Stimulated activated memory B cell treated with anti-CD40 and anti-IgM and Interleukin-4, amounts not matched to agents 10 μg/mL and 1 μg/mL and 100 μg/mL, for 72 hours (primary cell): ENCODE data around the gene THEM5.
"Not testable (repeated sequence)": the region's sequence is repeated elsewhere in the genome, so short reads cannot be mapped to it uniquely, and the experiment has no call there.

ENCODE experiments used
- ATAC-seq: fragments of 150-1000 bp; cut with Tn5 transposase; 2 replicates; pipeline ENCODE4 v1.10.0; 2021
- H3K27ac Mint-ChIP-seq: one replicate; pipeline ENCODE4 v1.8.0; 2022; ENCODE audit warnings: mild to moderate bottlenecking, mixed read lengths
- H3K27me3 Mint-ChIP-seq: one replicate; pipeline ENCODE4 v1.8.0; 2022; ENCODE audit warnings: mixed read lengths
- H3K36me3 Mint-ChIP-seq: one replicate; pipeline ENCODE4 v1.8.0; 2022; ENCODE audit warnings: mixed read lengths
- H3K4me1 Mint-ChIP-seq: one replicate; pipeline ENCODE4 v1.8.0; 2022; ENCODE audit warnings: mixed read lengths
- H3K4me3 Mint-ChIP-seq: one replicate; pipeline ENCODE4 v1.8.0; 2022; ENCODE audit warnings: mild to moderate bottlenecking, moderate library complexity, mixed read lengths
- H3K9me3 Mint-ChIP-seq: one replicate; pipeline ENCODE4 v1.8.0; 2022; ENCODE audit warnings: mixed read lengths

Gene THEM5, protein sequence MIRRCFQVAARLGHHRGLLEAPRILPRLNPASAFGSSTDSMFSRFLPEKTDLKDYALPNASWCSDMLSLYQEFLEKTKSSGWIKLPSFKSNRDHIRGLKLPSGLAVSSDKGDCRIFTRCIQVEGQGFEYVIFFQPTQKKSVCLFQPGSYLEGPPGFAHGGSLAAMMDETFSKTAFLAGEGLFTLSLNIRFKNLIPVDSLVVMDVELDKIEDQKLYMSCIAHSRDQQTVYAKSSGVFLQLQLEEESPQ

DNA sequence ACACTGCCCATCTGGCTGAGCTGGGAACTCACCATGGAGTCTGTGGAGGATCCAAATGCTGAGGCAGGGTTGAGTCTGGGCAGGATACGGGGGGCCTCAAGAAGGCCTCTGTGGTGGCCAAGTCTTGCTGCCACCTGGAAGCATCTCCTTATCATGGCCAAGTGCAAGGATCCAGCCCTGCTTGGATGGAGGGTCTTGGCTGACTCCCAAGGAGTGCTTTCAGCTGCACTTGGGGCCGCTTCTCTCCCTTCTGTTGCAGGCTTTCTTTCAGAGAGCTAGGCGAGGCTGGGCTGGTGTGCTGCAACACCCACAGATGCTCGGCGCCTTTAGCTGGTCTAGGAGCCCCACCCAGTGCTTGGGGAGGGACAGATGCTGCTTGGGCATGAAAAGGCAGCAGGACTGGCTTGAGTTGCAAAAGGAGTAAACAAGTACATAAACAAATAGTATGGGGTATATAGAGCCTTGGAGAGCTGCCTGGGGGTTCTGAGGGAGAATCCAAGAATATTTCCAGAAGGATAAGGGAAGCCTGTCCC is at the start of gene THEM5:
TSS of gene THEM5 (minus strand) at position 302 of the 533 bp plus-strand sequence. CDS start at position 155, 147 bp downstream.
- no peak for ATAC-seq

DNA sequence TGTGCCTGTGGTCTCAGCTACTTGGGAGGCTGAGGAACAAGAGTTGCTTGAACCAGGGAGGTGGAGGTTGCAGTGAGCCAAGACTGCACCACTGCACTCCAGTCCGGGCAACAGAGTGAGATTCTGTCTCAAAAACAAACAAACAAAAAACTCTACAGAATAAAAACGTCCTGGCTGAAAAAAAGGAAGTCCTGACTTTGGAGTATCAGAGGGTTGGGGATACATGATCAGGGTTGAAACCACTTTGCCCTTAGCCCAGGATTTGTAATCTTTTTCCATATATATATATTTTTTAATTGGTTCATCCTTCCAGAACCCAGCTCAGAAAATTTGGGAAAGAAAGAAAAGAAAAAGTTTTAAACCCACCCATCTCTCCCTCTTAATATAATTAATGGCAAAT is 49.3 kb upstream of the THEM5 start:
- H3K4me3 Mint-ChIP-seq, result no peak overlapping the region
- H3K27ac Mint-ChIP-seq, result no peak overlapping the region
- ATAC-seq, result no peak
- H3K4me1 Mint-ChIP-seq, result peaks cover 34% of the 10 kb centered on the region
- H3K27me3 Mint-ChIP-seq, result no peaks in the 10 kb centered on the region
- H3K36me3 Mint-ChIP-seq, result peaks cover 78% of the 10 kb centered on the region
- H3K9me3 Mint-ChIP-seq, result peaks cover 15% of the 10 kb centered on the region

More for the DNA sequence above, at the start of gene THEM5:
- peaks cover 5% of the 10 kb centered on the region for H3K36me3 Mint-ChIP-seq
- no peak within 1 kb of the TSS for H3K4me3 Mint-ChIP-seq
- H3K27ac Mint-ChIP-seq, result no peak within 1 kb of the TSS
- H3K4me1 Mint-ChIP-seq, result no peaks in the 10 kb centered on the region
- no peaks in the 10 kb centered on the region for H3K9me3 Mint-ChIP-seq
- H3K27me3 Mint-ChIP-seq, result peaks cover 32% of the 10 kb centered on the region

DNA sequence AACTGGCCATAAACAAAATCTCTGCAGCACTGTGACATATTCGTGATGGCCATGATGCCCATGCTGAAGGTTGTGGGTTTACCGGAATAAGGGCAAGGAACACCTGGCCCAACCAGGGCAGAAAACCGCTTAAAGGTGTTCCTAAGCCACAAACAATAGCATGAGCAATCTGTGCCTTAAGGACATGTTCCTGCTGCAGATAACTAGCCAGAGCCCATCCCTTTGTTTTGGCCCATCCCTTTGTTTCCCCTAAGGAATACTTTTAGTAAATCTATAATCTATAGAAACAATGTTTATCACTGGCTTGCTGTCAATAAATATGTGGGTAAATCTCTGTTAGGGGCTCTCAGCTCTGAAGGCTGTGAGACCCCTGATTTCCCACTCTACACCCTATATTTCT is 47.3 kb upstream of the THEM5 start:
- not testable (repeated sequence) for ATAC-seq, H3K4me3 Mint-ChIP-seq, H3K27me3 Mint-ChIP-seq, H3K27ac Mint-ChIP-seq
- peaks cover 33% of the 10 kb centered on the region for H3K4me1 Mint-ChIP-seq
- peaks cover 13% of the 10 kb centered on the region for H3K9me3 Mint-ChIP-seq
- peaks cover 61% of the 10 kb centered on the region for H3K36me3 Mint-ChIP-seq

DNA sequence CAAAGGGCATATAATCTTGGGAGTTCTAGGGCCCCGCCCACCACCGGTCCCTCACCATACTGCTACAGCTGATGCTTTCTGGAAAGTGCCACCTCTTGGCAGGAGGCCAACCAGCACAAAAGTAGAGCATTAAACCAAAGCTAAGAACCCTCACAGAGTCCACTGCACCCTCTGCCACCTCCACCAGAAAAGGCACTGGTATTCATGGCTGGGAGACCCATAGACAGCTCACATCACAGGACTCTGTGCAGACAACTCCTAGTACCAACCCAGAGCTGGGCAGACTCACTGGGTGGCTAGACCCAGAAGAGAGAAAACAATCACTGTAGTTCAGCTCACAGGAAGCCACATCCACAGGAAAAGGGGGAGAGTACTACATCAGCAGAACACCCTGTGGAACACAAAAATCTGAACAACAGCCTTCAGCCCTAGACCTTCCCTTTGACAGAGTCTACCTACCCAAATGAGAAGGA is 45.0 kb upstream of the THEM5 start:
- Mint-ChIP-seq H3K4me1 (peaks cover 12% of the 10 kb centered on the region), H3K27me3 (no peaks in the 10 kb centered on the region), H3K36me3 (peaks cover 57% of the 10 kb centered on the region), H3K4me3 (no peak overlapping the region), H3K9me3 (peaks cover 9% of the 10 kb centered on the region), H3K27ac (no peak overlapping the region)
- no peak for ATAC-seq

DNA sequence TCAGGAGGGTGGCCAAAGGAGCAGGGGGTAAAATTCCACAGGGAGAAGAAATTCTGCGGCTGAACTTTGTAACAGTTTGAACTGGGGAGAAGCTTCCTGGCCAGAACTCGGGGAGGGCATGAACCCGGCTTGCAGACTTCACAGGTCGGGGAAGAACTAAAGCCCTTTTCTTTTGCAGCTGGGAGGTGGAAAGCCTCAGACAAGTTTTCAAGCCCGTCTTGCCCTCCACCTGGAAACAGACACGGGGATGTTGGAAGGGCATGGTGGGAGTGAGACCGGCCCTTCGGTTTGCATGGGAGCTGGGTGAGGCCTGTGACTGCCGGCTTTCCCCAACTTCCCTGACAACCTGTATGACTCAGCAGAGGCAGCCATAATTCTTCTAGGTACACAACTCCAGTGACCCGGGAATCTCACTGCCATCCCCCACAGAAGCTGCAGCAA is 44.5 kb upstream of the THEM5 start:
- ATAC-seq, result no peak
- H3K4me1 Mint-ChIP-seq, result peaks cover 12% of the 10 kb centered on the region
- peaks cover 60% of the 10 kb centered on the region for H3K36me3 Mint-ChIP-seq
- H3K27ac Mint-ChIP-seq, result no peak overlapping the region
- no peaks in the 10 kb centered on the region for H3K27me3 Mint-ChIP-seq
- H3K9me3 Mint-ChIP-seq, result peaks cover 9% of the 10 kb centered on the region
- no peak overlapping the region for H3K4me3 Mint-ChIP-seq

DNA sequence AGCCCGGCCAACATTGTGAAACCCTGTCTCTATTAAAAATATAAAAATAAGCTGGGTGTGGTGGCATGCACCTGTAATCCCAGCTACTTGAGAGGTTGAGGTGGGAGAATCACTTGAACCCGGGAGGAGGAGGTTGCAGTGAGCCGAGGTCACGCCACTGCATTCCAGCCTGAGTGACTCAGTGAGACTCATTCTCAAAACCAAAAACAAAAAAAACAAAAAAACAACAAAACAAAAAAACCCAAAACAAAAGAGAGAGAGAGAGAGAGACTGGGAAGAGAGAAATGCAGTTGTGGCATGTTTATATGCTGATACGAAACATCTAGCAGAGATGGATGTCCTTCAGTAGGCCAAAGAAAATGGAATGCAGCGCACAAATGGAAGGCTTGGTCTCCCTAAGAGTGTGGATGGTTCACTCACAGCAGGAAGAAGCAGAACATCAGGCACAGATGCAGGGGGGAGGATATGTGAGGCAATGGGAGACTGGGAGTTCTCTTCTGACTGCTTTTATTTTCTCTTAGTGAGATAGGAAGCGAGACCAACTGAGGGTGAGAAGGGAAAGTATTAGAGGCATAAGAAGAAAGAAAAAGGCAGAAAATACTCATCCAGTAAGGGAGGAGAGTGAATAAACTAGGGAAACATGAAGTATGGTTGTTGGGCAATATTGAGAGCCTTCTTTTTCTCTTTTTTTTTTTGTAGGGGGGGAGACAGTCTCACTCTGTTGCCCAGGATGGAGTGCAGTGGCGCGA is 39.8 kb upstream of the THEM5 start:
- no peak overlapping the region for H3K4me3 Mint-ChIP-seq
- H3K27ac Mint-ChIP-seq, result no peak overlapping the region
- H3K27me3 Mint-ChIP-seq, result no peaks in the 10 kb centered on the region
- peaks cover 2% of the 10 kb centered on the region for H3K4me1 Mint-ChIP-seq
- no peak for ATAC-seq
- peaks cover 55% of the 10 kb centered on the region for H3K36me3 Mint-ChIP-seq
- H3K9me3 Mint-ChIP-seq, result no peaks in the 10 kb centered on the region

DNA sequence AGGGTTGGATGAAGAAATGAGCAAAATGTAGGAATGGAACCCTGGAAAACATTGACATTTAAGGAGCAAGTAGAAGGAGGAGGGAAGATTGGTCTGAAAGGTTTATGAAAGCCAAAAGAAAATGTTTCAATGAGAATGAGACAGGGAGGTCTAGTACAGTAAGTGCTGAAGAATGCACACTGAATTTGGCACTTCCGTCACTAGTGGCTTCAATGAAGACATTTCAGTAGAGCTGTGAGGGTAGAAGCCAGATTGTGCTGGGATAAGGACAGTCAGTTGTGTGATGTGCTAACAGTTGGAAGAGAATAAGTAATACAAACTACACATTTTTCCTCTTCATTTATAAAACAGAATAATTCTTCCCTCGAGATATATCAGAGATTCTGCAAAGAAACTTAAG is 38.7 kb upstream of the THEM5 start:
- H3K27me3 Mint-ChIP-seq, result no peaks in the 10 kb centered on the region
- no peaks in the 10 kb centered on the region for H3K9me3 Mint-ChIP-seq
- ATAC-seq, result no peak
- no peaks in the 10 kb centered on the region for H3K4me1 Mint-ChIP-seq
- H3K27ac Mint-ChIP-seq, result no peak overlapping the region
- H3K4me3 Mint-ChIP-seq, result no peak overlapping the region
- H3K36me3 Mint-ChIP-seq, result peaks cover 65% of the 10 kb centered on the region

DNA sequence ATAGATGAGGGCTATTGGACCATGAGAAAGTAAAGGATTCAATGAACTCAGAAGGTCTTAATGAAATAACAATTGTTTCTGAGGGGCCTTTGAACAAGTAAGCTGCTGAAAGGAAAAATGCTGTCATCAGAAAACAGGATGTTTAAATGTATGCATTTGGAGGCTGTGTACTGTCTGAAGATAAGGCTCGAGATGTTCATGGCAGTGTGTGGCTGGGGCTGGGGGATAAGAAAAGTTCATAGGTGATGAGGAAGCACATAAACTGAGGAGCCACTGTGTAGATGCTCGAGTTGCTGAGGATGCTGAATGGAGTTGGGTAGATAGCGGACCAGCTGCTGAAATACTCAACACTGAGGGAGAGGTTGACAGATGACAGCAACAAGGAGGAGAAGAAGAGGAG is 38.0 kb upstream of the THEM5 start:
- Mint-ChIP-seq H3K27me3 (no peaks in the 10 kb centered on the region), H3K36me3 (peaks cover 72% of the 10 kb centered on the region)
- ATAC-seq, result no peak

DNA sequence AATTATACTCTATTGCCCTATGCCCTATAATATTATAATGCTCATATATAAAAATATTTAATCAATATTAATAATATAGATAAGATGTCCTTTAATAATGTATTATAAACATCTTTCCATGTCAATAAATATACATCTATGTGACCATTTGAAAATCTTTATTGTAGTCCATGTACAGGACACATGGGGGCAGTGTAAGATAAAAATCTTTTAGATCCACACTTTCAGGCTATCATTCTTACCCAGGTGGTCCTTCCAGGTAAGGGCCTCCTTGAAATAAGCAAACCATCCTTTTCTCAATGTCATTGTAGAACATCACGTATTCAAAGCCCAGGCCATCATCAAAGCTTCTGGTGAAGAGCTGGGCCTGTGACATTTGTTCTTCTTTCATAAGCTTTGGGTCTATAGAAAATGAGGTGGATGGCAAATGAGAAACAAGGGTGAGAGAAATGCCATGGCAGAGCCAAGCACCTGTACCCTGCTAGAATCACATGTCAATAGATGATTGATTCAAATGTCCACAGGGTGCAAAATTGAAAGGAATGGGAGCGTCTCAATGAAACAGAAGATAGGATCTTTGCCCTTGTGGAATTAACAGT is 35.6 kb upstream of the THEM5 start:
- peaks cover 62% of the 10 kb centered on the region for H3K36me3 Mint-ChIP-seq
- no peaks in the 10 kb centered on the region for H3K27me3 Mint-ChIP-seq
- H3K4me1 Mint-ChIP-seq, result no peaks in the 10 kb centered on the region
- ATAC-seq, result no peak
- H3K9me3 Mint-ChIP-seq, result no peaks in the 10 kb centered on the region
- H3K4me3 Mint-ChIP-seq, result no peak overlapping the region
- no peak overlapping the region for H3K27ac Mint-ChIP-seq

More for the DNA sequence above, 38.0 kb upstream of the THEM5 start:
- no peaks in the 10 kb centered on the region for H3K4me1 Mint-ChIP-seq
- no peak overlapping the region for H3K4me3 Mint-ChIP-seq
- H3K27ac Mint-ChIP-seq, result no peak overlapping the region
- no peaks in the 10 kb centered on the region for H3K9me3 Mint-ChIP-seq

DNA sequence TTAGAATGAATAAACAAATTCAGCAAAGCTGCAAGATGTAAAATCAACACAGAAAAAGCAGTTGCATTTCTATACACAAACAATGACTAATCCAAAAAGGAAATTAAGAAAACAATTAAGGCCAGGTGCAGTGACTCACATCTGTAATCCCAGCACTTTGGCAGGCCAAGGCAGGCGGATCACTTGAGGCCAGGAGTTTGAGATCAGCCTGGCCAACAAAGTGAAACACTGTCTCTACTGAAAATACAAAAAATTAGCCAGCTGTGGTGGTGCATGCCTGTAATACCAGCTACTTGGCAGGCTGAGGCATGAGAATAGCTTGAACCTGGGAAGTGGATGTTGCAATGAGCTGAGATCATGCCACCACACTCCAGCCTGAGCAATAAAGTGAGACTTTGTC is 33.5 kb upstream of the THEM5 start:
- Mint-ChIP-seq H3K36me3 (peaks cover 51% of the 10 kb centered on the region), H3K27ac (no peak overlapping the region), H3K9me3 (peaks cover 3% of the 10 kb centered on the region), H3K4me1 (peaks cover 7% of the 10 kb centered on the region), H3K27me3 (no peaks in the 10 kb centered on the region), H3K4me3 (no peak overlapping the region)
- ATAC-seq, result no peak

DNA sequence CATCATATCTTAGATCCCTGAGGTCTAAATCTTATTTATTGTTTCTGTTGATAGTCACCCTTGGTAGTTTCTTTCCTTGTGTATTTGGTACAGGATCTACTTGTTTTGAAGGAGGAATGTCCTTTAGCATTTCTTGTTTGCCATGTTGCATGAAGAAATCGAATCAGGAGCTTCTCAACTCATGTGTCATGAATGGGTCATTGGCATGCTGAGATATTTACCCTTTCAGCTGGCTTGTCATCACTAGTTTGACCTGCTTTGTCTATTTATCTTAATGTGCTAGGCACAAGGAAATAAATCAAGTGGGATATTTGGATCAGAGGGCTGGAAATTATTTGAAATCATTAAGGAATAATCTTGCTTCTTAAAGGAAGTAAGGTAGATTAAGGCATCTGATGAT is 32.0 kb upstream of the THEM5 start:
- Mint-ChIP-seq H3K27ac (no peak overlapping the region), H3K27me3 (no peaks in the 10 kb centered on the region), H3K36me3 (peaks cover 53% of the 10 kb centered on the region), H3K9me3 (peaks cover 3% of the 10 kb centered on the region), H3K4me3 (no peak overlapping the region), H3K4me1 (peaks cover 7% of the 10 kb centered on the region)
- ATAC-seq, result no peak

DNA sequence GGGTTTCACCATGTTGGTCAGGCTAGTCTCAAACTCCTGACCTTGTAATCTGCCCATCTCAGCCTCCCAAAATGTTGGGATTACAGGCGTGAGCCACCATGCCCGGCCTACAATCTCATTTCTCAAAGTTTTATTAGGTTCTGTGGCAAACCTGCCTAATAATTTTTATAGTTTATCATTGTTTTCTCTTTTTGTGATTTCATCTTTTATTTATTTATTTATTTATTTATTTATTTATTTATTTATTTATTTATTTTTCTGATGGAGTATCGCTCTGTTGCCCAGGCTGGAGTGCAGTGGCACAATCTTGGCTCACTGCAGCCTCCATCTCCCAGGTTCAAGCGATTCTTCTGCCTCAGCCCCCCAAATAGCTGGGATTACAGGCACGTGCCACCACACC is 31.4 kb upstream of the THEM5 start:
- H3K4me1 Mint-ChIP-seq, H3K27me3 Mint-ChIP-seq, H3K9me3 Mint-ChIP-seq, ATAC-seq, H3K4me3 Mint-ChIP-seq: not testable (repeated sequence)
- Mint-ChIP-seq H3K36me3 (peaks cover 53% of the 10 kb centered on the region), H3K27ac (peak overlapping the region; percentile 46)

DNA sequence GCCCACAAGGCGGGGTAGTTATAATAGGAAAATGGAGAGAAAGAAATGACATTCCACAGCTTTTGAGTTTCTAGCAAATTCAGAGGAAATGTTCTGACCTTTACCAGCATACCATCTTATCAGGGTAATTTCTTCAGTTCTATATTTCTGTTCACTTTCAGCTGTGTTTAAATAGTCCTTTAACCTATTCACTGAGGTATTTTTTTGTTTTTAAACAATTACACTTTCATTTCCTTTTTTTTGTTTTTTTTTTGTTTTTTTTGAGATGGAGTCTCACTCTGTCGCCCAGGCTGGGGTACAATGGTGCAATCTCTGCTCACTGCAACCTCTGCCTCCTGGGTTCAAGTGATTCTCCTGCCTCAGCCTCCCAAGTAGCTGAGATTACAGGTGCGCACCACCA is 30.9 kb upstream of the THEM5 start:
- peak; percentile 71 for ATAC-seq
- not testable (repeated sequence) for H3K4me1 Mint-ChIP-seq, H3K9me3 Mint-ChIP-seq, H3K4me3 Mint-ChIP-seq, H3K27me3 Mint-ChIP-seq
- Mint-ChIP-seq H3K36me3 (peaks cover 52% of the 10 kb centered on the region), H3K27ac (peak overlapping the region; percentile 46)

DNA sequence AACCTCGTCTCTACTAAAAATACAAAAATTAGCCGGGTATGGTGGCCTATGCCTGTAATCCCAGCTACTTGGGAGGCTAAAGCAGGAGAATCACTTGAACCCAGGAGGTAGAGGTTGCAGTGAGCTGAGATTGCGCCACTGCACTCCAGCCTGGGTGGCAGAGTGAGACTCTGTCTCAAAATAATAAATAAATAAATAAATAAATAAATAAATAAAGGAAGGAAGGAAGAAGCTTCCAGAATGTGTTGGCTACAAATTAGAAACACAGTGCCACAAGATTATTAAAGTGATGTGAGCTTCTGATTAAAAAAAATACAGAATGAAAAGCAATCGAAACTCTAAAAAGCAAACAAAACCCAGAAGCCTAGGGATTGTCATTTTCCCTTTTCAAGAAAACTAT is 30.4 kb upstream of the THEM5 start:
- H3K4me1 Mint-ChIP-seq, H3K9me3 Mint-ChIP-seq, H3K4me3 Mint-ChIP-seq, H3K27me3 Mint-ChIP-seq, ATAC-seq: not testable (repeated sequence)
- Mint-ChIP-seq H3K36me3 (peaks cover 48% of the 10 kb centered on the region), H3K27ac (peak overlapping the region; percentile 46)

DNA sequence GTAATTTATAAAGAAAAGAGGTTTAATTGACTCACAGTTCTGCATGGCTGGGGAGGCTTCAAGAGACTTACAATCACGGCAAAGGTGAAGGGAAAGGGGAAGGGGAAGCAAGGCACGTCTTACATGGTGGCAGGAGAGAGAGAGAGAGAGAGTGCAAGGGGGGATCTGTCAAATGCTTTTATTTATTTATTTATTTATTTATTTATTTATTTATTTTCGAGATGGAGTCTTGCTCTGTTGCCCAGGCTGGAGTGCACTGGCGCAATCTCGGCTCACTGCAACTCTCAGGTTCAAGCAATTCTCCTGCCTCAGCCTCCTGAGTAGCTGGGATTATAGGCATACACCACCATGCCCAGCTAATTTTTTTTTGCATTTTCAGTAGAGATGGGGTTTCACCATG is 29.4 kb upstream of the THEM5 start:
- H3K36me3 Mint-ChIP-seq, result peaks cover 48% of the 10 kb centered on the region
- not testable (repeated sequence) for H3K4me3 Mint-ChIP-seq, ATAC-seq, H3K9me3 Mint-ChIP-seq, H3K27me3 Mint-ChIP-seq, H3K27ac Mint-ChIP-seq, H3K4me1 Mint-ChIP-seq
